ENCODE measurements around the gene COL18A1. TPM values are rescaled to one million over a fixed set of nuclear protein-coding genes. Genes with fewer than 3 reads are reported as not detected.

The COL18A1 gene
- total RNA-seq, 1 experiment from 2014 or later = 676 TPM

DNA sequence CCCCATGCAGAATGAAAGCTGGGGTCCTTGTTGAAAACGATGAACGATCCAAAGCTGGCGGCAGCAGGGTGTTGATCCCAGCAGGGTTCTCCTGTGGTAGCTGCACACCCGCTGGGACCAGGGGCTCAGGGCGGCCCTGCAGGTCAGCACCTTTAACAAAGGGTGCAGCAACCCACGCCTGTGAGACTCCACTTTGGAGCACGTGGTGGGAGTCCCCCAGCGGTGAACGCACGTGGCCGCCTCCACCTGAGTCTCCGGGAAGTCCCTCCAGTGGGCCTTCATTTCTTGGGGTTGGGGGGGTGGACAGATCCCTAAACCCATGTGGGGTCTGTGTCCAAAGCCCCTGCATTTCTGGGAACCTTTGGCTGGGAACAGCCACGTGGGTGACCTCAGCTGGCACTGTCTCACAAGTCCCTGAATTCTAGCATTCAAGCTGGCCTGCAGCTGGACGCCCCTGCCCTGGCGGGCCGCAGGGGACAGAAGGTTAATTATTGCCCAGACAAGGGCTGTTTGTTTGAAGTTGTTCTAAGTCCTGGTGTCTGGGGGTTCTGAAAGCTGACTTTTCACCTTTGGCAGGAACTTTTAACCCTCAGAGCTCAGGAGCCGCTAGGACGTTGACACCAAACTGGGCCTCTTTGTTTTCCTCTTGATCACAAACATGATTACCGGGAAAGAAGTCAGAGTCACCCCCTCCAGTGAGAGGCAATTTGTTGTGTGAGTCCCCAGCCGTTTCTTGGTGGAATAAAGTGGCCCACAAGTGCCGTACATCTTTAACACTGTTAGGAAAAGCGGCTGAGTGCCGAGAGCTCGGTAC, 64.5 kb downstream of the COL18A1 start:
- intact Hi-C loops (cut with micrococcal nuclease; ENCODE audit: unreplicated experiment) (loop anchor here (10.0 kb wide), 1 partner anchor 55 kb away; no protein-coding TSS in a partner anchor), in situ Hi-C loops (cut with HindIII; ENCODE audit: low pct_unique_long_range_greater_than_20kb, low sequenced_read_pairs) (no loop called here)
- peak; percentile 41 for ATAC-seq
- peak overlapping the region; percentile 90 for H3K27ac ChIP-seq (ENCODE audit: low read length)
- DNase-seq (ENCODE audit: low read depth, low spot score) = no peak
- peak overlapping the region in 1 of 2 experiments; percentile 29; a peak in 2 of 4 replicates for H3K4me3 ChIP-seq (ENCODE audit: low read depth in 2 of 2, low read length in 2 of 2)
- no peaks in the 10 kb centered on the region for H3K27me3 ChIP-seq (ENCODE audit: control insufficient read depth, insufficient read depth, low read length)
- BruUV-seq (replicated peaks) = no TSS peak
- H3K36me3 ChIP-seq (ENCODE audit: control insufficient read depth, insufficient read depth, low read length) = no peaks in the 10 kb centered on the region; the same call in 1 of the 2 replicates
- H3K9me3 ChIP-seq (ENCODE audit: control insufficient read depth, insufficient read depth, low read depth, low read length) = no peaks in the 10 kb centered on the region
- H3K4me1 ChIP-seq (ENCODE audit: control insufficient read depth, insufficient read depth, low read length) = peaks cover 72% of the 10 kb centered on the region
- TF ChIP-seq TCF7L2 (IDR thresholded peaks at IDR 0.05; ENCODE audit: low read depth, low read length) (peak; percentile 73; the same call in 1 of the 2 replicates), POLR2AphosphoS5 (IDR thresholded peaks at IDR 0.05; ENCODE audit: low read depth, low read length) (peak; percentile 46; the same call in 1 of the 2 replicates)
- TF ChIP-seq, protein P1, sequence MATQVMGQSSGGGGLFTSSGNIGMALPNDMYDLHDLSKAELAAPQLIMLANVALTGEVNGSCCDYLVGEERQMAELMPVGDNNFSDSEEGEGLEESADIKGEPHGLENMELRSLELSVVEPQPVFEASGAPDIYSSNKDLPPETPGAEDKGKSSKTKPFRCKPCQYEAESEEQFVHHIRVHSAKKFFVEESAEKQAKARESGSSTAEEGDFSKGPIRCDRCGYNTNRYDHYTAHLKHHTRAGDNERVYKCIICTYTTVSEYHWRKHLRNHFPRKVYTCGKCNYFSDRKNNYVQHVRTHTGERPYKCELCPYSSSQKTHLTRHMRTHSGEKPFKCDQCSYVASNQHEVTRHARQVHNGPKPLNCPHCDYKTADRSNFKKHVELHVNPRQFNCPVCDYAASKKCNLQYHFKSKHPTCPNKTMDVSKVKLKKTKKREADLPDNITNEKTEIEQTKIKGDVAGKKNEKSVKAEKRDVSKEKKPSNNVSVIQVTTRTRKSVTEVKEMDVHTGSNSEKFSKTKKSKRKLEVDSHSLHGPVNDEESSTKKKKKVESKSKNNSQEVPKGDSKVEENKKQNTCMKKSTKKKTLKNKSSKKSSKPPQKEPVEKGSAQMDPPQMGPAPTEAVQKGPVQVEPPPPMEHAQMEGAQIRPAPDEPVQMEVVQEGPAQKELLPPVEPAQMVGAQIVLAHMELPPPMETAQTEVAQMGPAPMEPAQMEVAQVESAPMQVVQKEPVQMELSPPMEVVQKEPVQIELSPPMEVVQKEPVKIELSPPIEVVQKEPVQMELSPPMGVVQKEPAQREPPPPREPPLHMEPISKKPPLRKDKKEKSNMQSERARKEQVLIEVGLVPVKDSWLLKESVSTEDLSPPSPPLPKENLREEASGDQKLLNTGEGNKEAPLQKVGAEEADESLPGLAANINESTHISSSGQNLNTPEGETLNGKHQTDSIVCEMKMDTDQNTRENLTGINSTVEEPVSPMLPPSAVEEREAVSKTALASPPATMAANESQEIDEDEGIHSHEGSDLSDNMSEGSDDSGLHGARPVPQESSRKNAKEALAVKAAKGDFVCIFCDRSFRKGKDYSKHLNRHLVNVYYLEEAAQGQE (IDR thresholded peaks at IDR 0.05; ENCODE audit: insufficient read depth in 1 of 2, low read depth in 2 of 2, low read length in 1 of 2) = no peak
- POLR2A ChIA-PET = no interaction called here
- CTCF ChIA-PET = no interaction called here

DNA sequence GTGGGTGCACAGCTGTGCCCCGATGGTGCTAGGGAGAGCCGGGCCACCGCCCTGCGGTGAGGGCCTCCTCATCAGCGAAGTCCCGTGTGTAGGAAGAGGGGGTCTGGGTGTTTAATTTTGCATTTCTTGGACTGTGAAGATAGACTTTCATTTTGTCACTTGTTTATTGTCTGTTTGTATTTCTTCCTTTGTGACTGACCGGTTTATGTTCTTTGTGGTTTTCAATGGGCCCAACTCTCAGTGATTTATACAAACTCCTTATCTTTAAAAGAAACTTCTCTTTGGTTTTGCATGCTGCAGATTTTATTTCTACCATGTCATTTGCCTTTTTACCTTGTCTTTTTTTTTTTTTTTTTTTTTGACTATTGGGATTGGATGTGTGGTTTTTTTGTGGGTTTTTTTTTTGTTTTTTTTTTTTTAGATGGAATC, 65.1 kb downstream of the COL18A1 start:
- peaks cover 3% of the 10 kb centered on the region for H3K36me3 ChIP-seq (ENCODE audit: control insufficient read depth, insufficient read depth, low read length)
- H3K27me3 ChIP-seq (ENCODE audit: control insufficient read depth, insufficient read depth, low read length) = no peaks in the 10 kb centered on the region
- peak overlapping the region; percentile 90 for H3K27ac ChIP-seq (ENCODE audit: low read length)
- peaks cover 66% of the 10 kb centered on the region for H3K4me1 ChIP-seq (ENCODE audit: control insufficient read depth, insufficient read depth, low read length)
- no peak for ATAC-seq
- TF ChIP-seq, protein P2, sequence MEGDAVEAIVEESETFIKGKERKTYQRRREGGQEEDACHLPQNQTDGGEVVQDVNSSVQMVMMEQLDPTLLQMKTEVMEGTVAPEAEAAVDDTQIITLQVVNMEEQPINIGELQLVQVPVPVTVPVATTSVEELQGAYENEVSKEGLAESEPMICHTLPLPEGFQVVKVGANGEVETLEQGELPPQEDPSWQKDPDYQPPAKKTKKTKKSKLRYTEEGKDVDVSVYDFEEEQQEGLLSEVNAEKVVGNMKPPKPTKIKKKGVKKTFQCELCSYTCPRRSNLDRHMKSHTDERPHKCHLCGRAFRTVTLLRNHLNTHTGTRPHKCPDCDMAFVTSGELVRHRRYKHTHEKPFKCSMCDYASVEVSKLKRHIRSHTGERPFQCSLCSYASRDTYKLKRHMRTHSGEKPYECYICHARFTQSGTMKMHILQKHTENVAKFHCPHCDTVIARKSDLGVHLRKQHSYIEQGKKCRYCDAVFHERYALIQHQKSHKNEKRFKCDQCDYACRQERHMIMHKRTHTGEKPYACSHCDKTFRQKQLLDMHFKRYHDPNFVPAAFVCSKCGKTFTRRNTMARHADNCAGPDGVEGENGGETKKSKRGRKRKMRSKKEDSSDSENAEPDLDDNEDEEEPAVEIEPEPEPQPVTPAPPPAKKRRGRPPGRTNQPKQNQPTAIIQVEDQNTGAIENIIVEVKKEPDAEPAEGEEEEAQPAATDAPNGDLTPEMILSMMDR (IDR thresholded peaks at IDR 0.05) = no peak
- TF ChIP-seq, protein P1 (IDR thresholded peaks at IDR 0.05; ENCODE audit: insufficient read depth in 1 of 2, low read depth in 2 of 2, low read length in 1 of 2) = no peak
- TF ChIP-seq TCF7L2 (IDR thresholded peaks at IDR 0.05; ENCODE audit: low read depth, low read length) (no peak; the same call in 1 of the 2 replicates), SIN3A (IDR thresholded peaks at IDR 0.05; ENCODE audit: borderline replicate concordance, insufficient read depth, low read depth, low read length) (no peak), POLR2AphosphoS5 (IDR thresholded peaks at IDR 0.05; ENCODE audit: low read depth, low read length) (no peak)
- no peak for DNase-seq (ENCODE audit: low read depth, low spot score)
- intact Hi-C loops (cut with micrococcal nuclease; ENCODE audit: unreplicated experiment) = no loop called here
- in situ Hi-C loops (cut with HindIII; ENCODE audit: low pct_unique_long_range_greater_than_20kb, low sequenced_read_pairs) = no loop called here
- ChIA-PET POLR2A (no interaction called here), CTCF (no interaction called here)
- TSS peak; percentile 44 for BruUV-seq (replicated peaks)
- H3K9me3 ChIP-seq (ENCODE audit: control insufficient read depth, insufficient read depth, low read depth, low read length) = no peaks in the 10 kb centered on the region
- peak overlapping the region in 1 of 2 experiments; percentile 29; a peak in 2 of 4 replicates for H3K4me3 ChIP-seq (ENCODE audit: low read depth in 2 of 2, low read length in 2 of 2)

All from Panc1 (cell line).